Stimulated activated CD8-positive, alpha-beta memory T cell treated with anti-CD3 and anti-CD28 coated beads, Interleukin-7, amount 100 ng/mL, for 1 hour (primary cell): ENCODE results near the gene INPP5A.

ENCODE experiments used
- DNase-seq, 2 donors: peaks; one replicate each; pipeline ENCODE4 v3.0.0-alpha.2; 2020; ENCODE audit warnings: low read depth in 2 of 2

INPP5A gene

GRCh38 chr10:132628966-132629900 is 91.6 kb downstream of the INPP5A start:
- DNase-seq: no peak

- DNase-seq: no peak
Measured at GRCh38 chr10:132630156-132630555, 92.6 kb downstream of the INPP5A start.

DNA sequence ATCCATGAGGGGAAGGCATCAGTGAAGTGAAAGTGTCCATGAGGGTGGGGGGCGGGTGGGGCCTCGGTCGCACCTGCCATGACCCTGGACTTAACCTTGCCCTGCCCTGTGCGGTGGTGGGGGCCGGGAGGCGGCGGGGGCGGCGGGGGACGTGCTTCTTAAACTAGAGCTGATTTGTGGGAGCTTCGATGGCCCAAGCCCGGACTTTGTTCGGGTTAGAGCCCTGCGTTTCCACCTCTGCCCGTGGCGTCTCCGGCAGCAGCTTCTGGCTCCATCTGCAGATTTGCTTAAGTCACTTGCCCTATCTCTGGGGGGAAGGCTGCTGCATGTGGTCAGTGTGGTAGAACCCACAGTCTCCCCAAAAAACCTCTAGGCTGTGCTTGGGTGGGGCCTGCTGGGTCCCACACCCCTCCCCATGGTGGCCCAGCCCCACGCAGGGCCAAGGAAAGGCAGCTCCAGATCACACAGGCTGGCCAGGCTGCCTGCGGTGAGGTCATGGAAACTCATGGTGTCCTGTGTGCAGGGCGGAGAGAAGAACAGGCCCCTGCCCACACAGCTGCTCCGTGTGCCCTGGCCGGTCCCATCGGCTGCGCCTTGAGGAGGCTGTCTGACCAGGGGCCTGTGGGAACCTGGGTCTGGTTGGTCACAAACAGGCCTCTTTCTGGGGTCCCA is 93.2 kb downstream of the INPP5A start:
- DNase-seq: no peak

DNA sequence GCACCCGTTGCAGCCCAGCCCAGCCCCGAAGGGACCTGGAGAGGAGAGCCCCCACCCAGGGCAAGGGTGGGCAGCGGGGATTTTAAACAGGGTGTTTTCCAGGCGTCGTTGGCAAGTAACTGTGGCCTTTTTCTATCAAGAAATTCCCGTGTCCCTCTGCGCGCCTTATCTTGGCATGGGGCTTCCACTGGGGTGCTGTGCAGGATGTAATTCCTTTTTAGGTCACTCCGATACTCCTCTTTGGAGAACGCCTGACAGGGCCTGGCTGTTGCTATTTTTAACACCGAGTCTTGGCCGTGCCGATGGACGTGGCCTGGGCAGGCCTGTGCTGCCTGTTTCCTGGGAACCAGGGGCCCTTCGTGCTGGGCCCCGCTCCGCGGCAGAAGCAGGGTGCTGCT is 93.8 kb downstream of the INPP5A start:
- DNase-seq: no peak

- DNase-seq: no peak
Measured at GRCh38 chr10:132632091-132632561, 94.5 kb downstream of the INPP5A start.

GRCh38 chr10:132632851-132633684 is 95.5 kb downstream of the INPP5A start:
- no peak for DNase-seq

- no peak for DNase-seq
Measured at GRCh38 chr10:132634241-132634946, 96.8 kb downstream of the INPP5A start.

DNA sequence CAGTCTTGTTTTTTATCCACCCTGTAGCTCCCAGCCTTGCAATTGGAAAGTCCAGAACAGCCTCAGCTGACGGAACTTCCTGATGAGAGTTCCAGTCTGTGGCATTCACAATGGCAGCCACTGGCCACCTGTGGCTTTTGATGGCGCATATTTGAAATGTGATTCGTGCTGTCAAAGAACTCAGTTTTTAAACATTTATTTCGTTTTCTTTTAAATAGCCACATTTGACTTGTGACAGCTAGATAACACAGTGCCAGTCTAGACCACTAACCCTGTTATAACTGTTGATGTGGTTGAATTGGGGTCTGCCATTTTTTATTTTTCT is 97.3 kb downstream of the INPP5A start:
- DNase-seq: no peak

DNA sequence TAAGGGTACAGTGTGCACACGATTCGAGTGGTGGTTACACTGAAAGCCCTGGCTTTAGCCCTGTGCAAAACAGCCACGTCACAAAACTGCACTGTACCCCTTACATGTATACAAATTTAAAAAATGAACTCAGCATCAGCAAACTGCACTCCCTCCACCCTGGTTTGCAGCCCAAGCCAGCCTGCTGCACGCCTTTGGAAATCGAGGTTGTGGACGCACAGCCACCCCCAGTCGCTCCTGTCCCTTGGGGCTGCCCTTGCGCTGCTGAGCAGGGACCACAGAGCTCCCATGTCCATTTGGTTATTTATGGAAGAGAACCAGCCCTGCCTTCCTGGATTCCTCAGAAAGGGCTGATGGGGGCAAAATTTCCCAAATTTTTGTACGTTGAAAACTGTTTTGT is 98.8 kb downstream of the INPP5A start:
- DNase-seq: no peak

DNA sequence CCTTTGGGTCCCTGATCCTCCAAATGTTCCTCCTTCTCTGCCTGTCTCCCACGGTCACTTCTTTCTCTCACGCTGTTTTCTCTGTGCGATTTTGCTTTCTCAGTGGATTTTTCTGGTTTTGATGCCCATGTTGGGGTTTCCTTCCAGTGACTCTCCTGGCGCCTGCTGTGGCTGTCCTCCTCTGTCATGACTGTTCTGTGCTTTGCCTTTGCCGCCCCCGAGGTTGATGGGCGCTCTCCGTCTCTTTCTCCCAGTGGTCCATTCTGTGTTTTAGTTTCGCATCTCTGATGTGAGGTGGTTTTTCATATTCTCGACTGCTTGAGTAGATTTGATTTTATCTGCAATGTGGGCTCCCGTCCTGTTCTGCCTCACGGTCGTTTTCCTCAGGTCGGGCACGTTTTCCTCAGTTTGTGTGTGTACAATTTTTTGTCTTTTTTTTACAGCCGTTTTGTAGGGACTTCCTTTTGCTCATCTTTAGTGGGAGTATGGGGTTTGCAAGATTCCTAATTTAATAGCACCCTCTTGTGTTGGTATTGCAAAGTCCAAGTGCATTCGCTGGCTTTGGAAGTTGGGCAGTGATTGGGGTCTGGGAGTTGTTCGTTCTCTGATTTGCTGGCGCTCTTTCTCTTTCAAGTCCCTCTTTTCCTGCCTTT is 100.0 kb downstream of the INPP5A start:
- no peak for DNase-seq

- no peak for DNase-seq
Measured at GRCh38 chr10:132638130-132638515, 100.5 kb downstream of the INPP5A start.

DNA sequence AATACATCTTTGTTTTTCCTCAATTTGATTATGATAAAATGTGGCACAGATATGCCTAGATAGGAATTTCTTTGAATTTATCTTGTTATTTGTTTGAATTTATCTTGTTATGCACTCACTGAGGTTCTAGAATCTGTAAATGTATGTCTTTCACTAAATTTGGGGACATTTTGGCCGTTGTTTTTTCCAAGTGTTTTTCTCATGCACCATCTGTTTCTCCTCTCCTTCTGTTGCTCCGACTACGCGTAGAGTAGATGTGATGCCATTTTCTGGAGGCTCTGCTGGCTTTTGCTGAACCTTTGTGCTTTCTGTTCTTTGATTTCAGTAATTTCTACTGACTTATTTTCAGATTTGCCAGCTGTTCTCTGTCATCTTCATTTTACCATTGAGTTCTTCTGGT is 101.9 kb downstream of the INPP5A start:
- DNase-seq: no peak

DNA sequence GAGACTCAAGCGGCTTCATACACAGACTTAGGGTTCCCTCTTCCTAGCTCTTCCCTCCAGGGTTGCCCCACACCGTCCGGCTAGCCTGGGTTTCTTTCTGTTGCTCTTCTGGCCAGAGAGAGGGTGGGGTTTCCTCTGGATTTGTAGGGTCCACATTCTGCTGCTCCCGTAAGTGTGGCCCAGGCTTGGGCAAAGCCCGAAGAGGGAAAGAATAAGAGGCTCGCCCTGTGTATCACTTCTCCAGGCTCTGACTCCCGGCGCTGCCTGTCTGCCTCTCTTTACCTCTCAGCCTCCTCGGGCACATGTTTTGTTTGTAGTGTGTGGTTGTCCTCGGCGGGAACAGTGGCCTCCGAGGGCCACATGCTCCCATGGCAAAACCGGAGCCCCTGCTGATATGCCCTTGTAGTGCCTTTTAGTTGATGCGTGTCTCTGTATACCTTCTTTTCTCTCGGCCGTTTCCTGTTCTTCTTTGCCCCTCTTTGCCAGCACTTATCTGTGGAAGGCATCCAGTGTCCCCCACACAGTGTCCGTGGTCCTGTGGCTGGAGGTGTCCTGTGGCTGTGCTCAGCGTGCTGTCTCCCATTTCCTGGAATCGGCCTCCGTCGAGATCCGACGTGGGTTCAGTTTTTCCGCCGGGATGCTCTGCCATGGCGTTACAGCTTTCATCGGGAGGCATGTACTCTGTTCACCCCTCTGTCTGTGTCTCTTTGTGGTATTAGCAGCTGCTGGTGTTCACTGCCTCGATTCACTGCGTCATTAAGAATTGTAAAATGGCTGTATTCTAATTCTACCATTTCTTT is 102.9 kb downstream of the INPP5A start:
- no peak for DNase-seq

DNA sequence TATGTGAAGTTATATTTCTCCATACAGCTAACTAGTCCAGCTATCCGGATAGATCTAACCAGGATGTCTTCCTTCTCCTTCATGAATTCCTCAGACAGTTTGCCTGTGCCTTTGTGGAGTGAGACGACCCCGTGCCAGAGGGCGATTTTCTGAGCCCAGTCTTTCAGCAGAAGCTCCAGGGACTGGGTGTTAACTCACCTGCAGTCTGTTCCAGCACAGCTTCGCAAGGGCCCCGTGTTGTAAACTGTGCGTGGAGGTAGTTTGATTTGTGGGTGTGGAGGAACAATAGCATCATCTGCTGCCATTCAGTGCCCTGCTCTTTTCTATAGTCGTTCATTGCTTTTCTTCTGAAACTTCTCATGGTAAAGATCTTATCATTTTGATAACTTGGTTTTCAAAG is 103.8 kb downstream of the INPP5A start:
- no peak for DNase-seq

GRCh38 chr10:132641966-132642731 is 104.6 kb downstream of the INPP5A start:
- DNase-seq: no peak

DNA sequence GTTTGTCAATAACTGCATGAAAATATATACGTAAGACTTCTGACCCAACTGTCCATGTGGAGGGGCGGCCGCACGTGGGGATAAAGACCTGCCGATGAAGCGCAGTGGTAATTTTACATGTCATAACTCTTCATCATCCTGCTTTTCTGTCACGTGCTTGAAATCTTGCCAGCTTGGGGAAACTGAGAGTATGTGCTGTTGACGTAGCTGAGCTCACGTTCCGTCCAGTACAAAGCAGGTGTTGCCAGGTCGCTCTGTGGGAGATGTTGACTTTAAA is 105.1 kb downstream of the INPP5A start:
- DNase-seq: no peak

GRCh38 chr10:132643709-132644526 is 106.3 kb downstream of the INPP5A start:
- DNase-seq: no peak

DNA sequence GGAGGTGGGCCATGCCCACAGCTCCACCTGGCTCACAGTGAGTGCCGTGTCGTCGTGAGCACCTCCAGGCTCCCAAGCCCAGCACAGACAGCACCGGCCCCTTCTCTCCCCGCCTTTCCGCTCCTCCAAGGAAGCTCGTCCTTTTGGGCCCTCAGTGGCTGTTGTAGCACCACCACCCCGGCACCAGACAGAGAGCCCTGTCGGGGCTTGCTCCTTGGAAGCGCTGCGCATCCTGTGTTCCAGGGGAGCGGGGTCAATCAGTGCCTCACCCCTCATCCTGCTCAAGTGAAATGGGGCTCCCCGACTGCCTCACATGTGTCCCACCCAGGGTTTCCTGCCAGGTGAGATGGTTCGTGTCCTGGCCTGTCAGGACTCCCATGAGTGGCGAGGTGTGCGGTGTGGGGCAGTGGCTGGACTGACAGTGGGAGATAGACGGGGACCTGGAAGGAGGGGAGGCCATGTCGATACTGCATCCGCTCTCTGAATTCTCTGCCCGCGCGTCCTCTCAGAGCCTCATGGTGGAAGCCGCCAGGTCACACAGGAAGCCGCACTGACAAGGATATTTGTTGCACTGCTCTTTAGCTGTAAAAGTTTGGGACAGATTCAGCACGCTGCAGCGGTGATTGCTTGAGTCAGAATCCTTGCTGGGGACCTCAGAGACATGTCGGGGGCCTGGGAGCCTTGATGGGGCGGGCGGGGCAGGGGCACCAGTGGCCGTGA is 107.1 kb downstream of the INPP5A start:
- DNase-seq: no peak

GRCh38 chr10:132645247-132645530 is 107.6 kb downstream of the INPP5A start:
- DNase-seq: no peak
